Bronchial epithelial cell (primary cell): ENCODE data around the gene CORO1C. TPM values are rescaled to one million over a fixed set of nuclear protein-coding genes. Genes with fewer than 3 reads are reported as not detected.
"Not testable (repeated sequence)": the region's sequence is repeated elsewhere in the genome, so short reads cannot be mapped to it uniquely, and the experiment has no call there.

ENCODE experiments used
- DNase-seq: peaks from one replicate; pipeline ENCODE4 v3.0.0-alpha.2; 2010; ENCODE audit warnings: low read depth
- FAIRE-seq: peaks from 2 replicates; lab custom pipeline; 2011; peaks lifted over from hg19 to GRCh38; lab: Jason Lieb, UNC
- H3K27me3 ChIP-seq: 2 replicates; pipeline ENCODE4 v1.5.1; 2011; ENCODE audit warnings: low read length; ENCODE audit not compliant: control insufficient read depth, insufficient read depth
- H3K36me3 ChIP-seq: 2 replicates; pipeline ENCODE4 v1.5.1; 2011; ENCODE audit warnings: low read length; ENCODE audit not compliant: control insufficient read depth, insufficient read depth
- H3K4me3 ChIP-seq: 2 replicates; pipeline ENCODE4 v1.5.1; 2011; ENCODE audit warnings: mild to moderate bottlenecking, low read depth, low read length, control low read depth
- CTCF ChIP-seq: IDR thresholded peaks from 2 replicates; pipeline ENCODE4 v1.5.1; 2011; ENCODE audit warnings: mild to moderate bottlenecking, moderate library complexity, low read length, control low read depth, inconsistent platforms; ENCODE audit not compliant: insufficient read depth, severe bottlenecking
- total RNA-seq: library from RNA; depleted of rRNA; stranded (reverse); fragments of >200 nt; gene quantifications from 2 replicates; pipeline ENCODE4 v1.2.1, GENCODE V29; 2014

CORO1C gene
- total RNA-seq, 1 donor from 2014 or later = 152 TPM

DNA sequence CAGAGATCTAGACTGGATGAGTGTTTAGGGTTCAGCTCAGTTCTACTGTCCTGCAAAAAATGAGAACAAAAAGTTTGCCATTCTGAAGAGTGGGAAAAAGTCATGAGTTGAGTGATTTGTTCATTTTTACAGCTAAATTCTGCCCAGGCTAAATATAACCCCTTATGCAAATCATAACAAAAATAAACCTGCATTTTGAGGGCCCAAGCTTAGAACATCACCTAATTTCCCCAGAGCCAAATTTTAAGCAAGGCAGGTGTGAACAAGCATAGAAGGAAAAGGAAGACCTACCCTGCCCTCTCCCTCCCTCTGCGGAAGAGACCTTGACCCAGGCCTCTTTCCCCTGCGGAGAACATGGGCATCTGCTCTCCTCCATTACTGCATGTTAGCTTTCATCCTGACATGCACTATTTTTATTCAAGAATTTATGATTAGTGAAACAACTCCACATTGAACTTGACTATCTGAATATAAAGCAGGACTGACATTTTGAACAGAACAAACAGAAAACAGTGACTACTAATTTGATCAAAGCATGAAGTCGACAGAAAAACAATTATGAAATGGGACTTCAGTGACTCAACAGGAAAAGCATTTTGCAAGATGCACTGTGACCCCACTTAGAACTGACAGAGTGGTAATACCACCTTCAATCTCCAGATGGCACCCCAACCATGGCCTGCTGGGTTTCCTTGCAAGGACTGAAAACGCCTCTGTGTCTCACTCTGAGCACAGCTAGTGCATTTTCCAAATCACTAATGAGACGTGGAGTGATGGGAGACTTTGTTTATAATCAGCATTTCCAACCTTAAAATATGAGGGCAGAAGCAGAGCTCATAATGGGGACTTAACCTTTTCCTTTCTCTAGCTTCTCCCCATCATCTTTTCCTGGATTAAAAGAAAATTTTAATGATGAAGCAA lies 66.7 kb downstream of the CORO1C start:
- Histone ChIP-seq H3K36me3 (peaks cover 8% of the 10 kb centered on the region), H3K4me3 (no peak overlapping the region), H3K27me3 (no peaks in the 10 kb centered on the region)
- FAIRE-seq = no peak
- peak; percentile 97 for DNase-seq
- peak; percentile 93 for TF ChIP-seq CTCF

DNA sequence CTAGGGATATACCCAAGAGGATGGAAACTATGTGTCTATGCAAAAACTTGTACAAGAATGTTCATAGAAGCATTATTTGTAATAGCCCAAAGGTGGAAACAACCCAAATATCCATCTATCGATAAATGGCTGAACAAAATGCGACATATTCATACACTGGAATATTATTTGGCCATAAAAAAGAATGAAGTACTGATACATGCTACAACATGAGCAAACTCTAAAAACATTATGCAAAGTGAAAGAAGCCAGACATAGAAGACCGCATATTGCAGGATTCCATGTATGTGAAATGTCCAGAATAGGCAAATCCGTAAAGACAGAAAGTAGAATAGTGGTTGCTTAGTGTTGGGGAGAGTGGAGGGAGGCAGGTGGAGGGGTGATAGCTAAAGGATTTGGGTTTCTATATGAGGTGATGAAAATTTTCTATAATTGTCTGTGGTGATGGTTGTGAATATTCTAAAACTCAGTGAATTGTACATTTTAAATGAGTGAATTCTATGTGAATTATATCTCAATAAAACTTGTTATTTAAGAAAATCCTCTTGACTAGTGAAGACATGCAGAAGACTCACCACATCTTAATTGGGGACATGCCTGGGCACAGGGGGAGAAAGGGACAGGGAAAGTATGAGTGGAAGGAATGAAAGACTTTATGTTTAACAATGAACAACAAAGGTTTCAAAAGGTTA lies 67.8 kb downstream of the CORO1C start:
- Histone ChIP-seq H3K27me3 (no peaks in the 10 kb centered on the region), H3K36me3 (peaks cover 10% of the 10 kb centered on the region), H3K4me3 (no peak overlapping the region)
- DNase-seq = no peak
- no peak for TF ChIP-seq CTCF
- FAIRE-seq = no peak

- FAIRE-seq, H3K4me3 ChIP-seq, H3K27me3 ChIP-seq, DNase-seq: not testable (repeated sequence)
- H3K36me3 ChIP-seq = peaks cover 17% of the 10 kb centered on the region
These were observed 73.2 kb downstream of the CORO1C start for GRCh38 chr12:108658115-108658514.

DNA sequence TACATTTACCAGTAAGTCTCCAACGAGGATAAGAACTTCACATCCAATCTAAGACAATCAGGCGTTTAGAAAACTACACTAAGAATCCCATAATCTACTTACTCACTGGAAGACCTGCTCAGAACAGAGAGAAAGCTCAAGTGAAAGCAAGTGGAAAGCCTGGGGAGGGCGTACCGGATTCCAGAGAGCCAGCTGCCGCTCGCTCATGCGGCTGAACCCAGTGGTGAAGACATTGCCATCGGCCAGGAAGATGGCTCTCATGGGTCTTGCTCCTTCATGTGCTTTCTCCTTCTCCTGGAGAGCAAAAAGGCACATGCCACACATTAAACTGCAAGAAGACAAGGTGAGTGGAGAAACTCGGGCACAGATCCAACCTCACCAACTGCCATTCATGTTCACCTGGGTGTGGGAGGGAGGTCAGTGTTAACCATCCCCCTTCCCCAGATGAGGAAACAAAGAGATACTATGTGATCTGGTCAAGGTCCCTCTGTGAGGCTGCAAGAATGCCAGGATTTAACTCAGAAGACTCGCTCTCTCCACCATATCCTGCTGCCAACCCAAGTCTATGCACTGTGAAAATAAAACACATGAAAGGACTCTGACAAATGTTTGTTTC lies 74.1 kb downstream of the CORO1C start:
- H3K27me3 ChIP-seq = no peaks in the 10 kb centered on the region
- no peak overlapping the region for H3K4me3 ChIP-seq
- H3K36me3 ChIP-seq = peaks cover 17% of the 10 kb centered on the region
- DNase-seq (no peak), FAIRE-seq (no peak)
- TF ChIP-seq CTCF = no peak

DNA sequence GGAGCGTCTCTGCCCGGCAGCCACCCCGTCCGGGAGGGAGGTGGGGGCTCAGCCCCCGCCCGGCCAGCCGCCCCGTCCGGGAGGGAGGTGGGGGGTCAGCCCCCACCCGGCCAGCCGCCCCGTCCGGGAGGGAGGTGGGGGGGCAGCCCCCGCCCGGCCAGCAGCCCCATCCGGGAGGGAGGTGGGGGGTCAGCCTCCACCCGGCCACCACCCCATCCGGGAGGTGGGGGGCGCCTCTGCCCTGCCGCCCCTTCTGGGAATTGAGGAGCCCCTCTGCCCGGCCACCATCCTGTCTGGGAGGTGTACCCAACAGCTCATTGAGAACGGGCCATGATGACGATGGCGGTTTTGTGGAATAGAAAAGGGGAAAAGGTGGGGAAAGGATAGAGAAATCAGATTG lies 75.1 kb downstream of the CORO1C start:
- H3K4me3 ChIP-seq, H3K27me3 ChIP-seq, DNase-seq, FAIRE-seq: not testable (repeated sequence)
- H3K36me3 ChIP-seq = peaks cover 14% of the 10 kb centered on the region

DNA sequence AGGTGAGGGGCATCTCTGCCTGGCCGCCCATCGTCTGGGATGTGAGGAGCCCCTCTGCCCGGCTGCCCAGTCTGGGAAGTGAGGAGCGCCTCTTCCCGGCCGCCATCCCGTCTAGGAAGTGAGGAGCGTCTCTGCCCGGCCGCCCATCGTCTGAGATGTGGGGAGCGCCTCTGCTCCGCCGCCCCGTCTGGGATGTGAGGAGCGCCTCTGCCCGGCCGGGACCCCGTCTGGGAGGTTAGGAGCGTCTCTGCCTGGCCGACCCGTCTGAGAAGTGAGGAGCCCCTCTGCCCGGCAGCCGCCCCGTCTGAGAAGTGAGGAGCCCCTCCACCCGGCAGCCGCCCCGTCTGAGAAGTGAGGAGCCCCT lies 75.5 kb downstream of the CORO1C start:
- not testable (repeated sequence) for H3K27me3 ChIP-seq, DNase-seq, FAIRE-seq, H3K4me3 ChIP-seq
- H3K36me3 ChIP-seq = peaks cover 14% of the 10 kb centered on the region

DNA sequence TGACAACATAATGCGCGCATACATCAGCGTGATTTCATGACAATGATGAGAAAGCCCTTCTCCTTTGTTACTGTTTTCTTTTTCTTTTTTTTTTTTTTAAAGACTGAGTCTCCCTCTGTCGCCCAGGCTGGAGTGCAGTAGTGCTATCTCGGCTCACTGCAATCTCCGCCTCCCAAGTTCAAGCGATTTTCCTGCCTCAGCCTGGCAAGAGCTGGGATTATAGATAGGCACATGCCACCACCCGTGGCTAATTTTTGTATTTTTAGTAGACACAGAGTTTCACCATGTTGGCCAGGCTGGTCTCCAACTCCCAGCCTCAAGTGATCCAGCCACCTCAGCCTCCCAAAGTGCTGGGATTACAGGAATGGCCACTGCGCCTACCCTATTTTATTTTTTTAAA lies 76.7 kb downstream of the CORO1C start:
- H3K36me3 ChIP-seq = peaks cover 15% of the 10 kb centered on the region
- DNase-seq, H3K27me3 ChIP-seq, H3K4me3 ChIP-seq, FAIRE-seq: not testable (repeated sequence)
